Body of pancreas (tissue), 4 donors: Measurements from ENCODE around the gene TCIRG1. TPM values are rescaled to one million over a fixed set of nuclear protein-coding genes. Genes with fewer than 3 reads are reported as not detected.

Source experiments
- ATAC-seq: fragments of 150-250 bp; one replicate; pipeline ENCODE4 v1.9.1; 2016
- DNase-seq, 4 donors: peaks; one replicate each; pipeline ENCODE4 v3.0.0-alpha.2; 2019
- H3K27ac ChIP-seq, 4 donors: fragments of 200-600 bp; sonication (generic); 1 replicate in 3 of 4; 2 replicates in 1 of 4; pipeline versions ENCODE4 v1.5.1 to v1.6.1; 2016 to 2019; ENCODE audit warnings: mild to moderate bottlenecking in 1 of 4, mixed read lengths in 1 of 4, moderate library complexity in 1 of 4
- H3K27me3 ChIP-seq, 2 donors: fragments of 200-600 bp; sonication (generic); one replicate each; pipeline ENCODE4 v1.6.0; 2016; ENCODE audit warnings: mild to moderate bottlenecking in 1 of 2
- H3K36me3 ChIP-seq, 2 donors: fragments of 200-600 bp; sonication (generic); replicated peaks in 1 of 2; 2 replicates each; pipeline ENCODE4 v1.5.1; 2016; ENCODE audit warnings: low read depth in 2 of 2; ENCODE audit not compliant: insufficient read depth in 1 of 2
- H3K4me1 ChIP-seq: fragments of 200-600 bp; sonication (generic); one replicate; pipeline ENCODE4 v1.6.0; 2016
- H3K4me3 ChIP-seq, 2 donors: fragments of 200-600 bp; sonication (generic); 1 replicate in 1 of 2; 2 replicates in 1 of 2; pipeline ENCODE4 v1.5.1; 2016 to 2019
- H3K9me3 ChIP-seq, 3 donors: fragments of 200-600 bp; sonication (generic); 1 replicate in 2 of 3; 2 replicates in 1 of 3; pipeline ENCODE4 v1.5.1; 2016
- CTCF ChIP-seq, 7 experiments: fragments of 450-650 bp in 4 of 7; fragments of 200-600 bp in 3 of 7; sonication (generic) in 3 of 7; IDR thresholded peaks; one replicate each; pipeline ENCODE4 v1.5.1; 2016 to 2019; ENCODE audit warnings: antibody characterized with exemption in 7 of 7
- POLR2A ChIP-seq, 3 donors: fragments of 450-650 bp; IDR thresholded peaks; one replicate each; pipeline ENCODE4 v1.6.1; 2016; ENCODE audit warnings: antibody characterized with exemption in 3 of 3, mild to moderate bottlenecking in 2 of 3
- WGBS, 2 donors: methylation state at CpG; one replicate each; pipeline ENCODE4 v1.1.5; 2017; 5-methylcytosine and 5-hydroxymethylcytosine counted together
- intact Hi-C: fragments of 100-400 bp; cut with DNase I; formaldehyde crosslinking; loops from one replicate; pipeline ENCODE4 v1.15.1; 2023
- total RNA-seq, 2 donors: library from RNA; depleted of rRNA; stranded (reverse); fragments of >200 nt; gene quantifications; one replicate each; pipeline ENCODE4 v1.1.0, GENCODE V29; 2016

Gene TCIRG1
- total RNA-seq, 2 donors from 2014 or later = 488 to 798 TPM

DNA sequence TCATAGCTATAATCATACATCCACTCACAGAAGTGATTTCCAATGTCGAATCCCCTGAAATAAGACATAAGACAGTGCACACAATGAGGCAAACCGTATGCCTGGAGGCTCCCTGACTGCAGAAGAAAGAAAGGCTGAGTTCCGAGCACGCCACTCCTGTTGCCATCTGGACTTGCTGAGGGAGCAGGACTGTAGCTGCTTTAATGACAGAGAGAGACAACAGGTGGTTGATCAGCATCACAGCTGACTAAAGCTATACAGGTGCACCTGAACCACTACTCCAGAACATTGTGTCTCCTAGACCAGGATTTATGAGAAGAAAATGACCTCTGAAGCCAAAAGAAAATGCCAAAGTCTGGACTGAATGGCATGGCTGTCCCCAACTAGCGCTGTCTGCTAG is 27.0 kb downstream of the TCIRG1 start:
- no peaks in the 10 kb centered on the region for H3K27me3 ChIP-seq
- intact Hi-C loops = no loop called here
- no peaks in the 10 kb centered on the region for H3K9me3 ChIP-seq
- no peaks in the 10 kb centered on the region for H3K4me1 ChIP-seq
- ATAC-seq = no peak
- no peak overlapping the region for H3K27ac ChIP-seq
- H3K4me3 ChIP-seq = no peak overlapping the region
- TF ChIP-seq CTCF (IDR thresholded peaks at IDR 0.05) (no peak), POLR2A (IDR thresholded peaks at IDR 0.05) (no peak)
- DNase-seq = no peak
- peaks cover 0 to 65% of the 10 kb centered on the region in 2 donors for H3K36me3 ChIP-seq
- 79 to 87% methylated on average over 5 of the region's 5 CpGs for WGBS, 2 donors

GRCh38 chr11:68066742-68067141 is 27.9 kb downstream of the TCIRG1 start:
- TF ChIP-seq CTCF (IDR thresholded peaks at IDR 0.05) = no peak
- no peak for TF ChIP-seq POLR2A (IDR thresholded peaks at IDR 0.05)
- H3K36me3 ChIP-seq = peaks cover 0 to 62% of the 10 kb centered on the region in 2 donors
- no peaks in the 10 kb centered on the region for H3K4me1 ChIP-seq
- H3K27me3 ChIP-seq = no peaks in the 10 kb centered on the region
- no peaks in the 10 kb centered on the region for H3K9me3 ChIP-seq
- intact Hi-C loops = no loop called here
- H3K27ac ChIP-seq = no peak overlapping the region
- 84 to 94% methylated on average over 3 of the region's 3 CpGs for WGBS, 2 donors
- ATAC-seq (no peak), DNase-seq (no peak)
- H3K4me3 ChIP-seq = no peak overlapping the region

DNA sequence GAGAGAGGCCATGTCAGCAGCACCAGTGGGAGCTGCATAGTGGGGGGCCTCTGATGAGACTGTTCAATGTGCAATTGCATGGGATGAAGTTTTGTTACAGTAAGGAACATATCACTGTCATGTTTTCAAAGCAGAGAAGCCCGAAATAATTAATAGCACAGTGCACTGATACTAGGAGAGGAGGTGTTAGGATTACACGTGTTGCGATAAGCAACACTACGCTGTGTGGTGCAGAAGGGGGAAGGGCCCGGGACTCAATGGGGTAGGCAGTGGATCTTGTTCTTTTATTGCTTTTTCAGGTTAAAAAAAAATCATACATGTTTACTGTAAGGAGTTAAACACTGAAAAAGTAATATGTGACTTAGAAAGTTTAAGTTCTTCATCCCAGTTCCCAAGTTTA is 29.2 kb downstream of the TCIRG1 start:
- DNase-seq (no peak), ATAC-seq (no peak)
- 90 to 92% methylated on average over 5 of the region's 5 CpGs for WGBS, 2 donors
- Histone ChIP-seq H3K27ac (no peak overlapping the region), H3K27me3 (no peaks in the 10 kb centered on the region), H3K9me3 (no peaks in the 10 kb centered on the region), H3K36me3 (peaks cover 0 to 58% of the 10 kb centered on the region in 2 donors), H3K4me1 (no peaks in the 10 kb centered on the region), H3K4me3 (no peak overlapping the region)
- intact Hi-C loops = no loop called here
- no peak for TF ChIP-seq CTCF (IDR thresholded peaks at IDR 0.05)
- TF ChIP-seq POLR2A (IDR thresholded peaks at IDR 0.05) = no peak

- 66 to 90% methylated on average over 2 to 3 of the region's 3 CpGs for WGBS, 2 donors
These were observed 32.6 kb downstream of the TCIRG1 start for GRCh38 chr11:68071281-68072048.

More at GRCh38 chr11:68071281-68072048, 32.6 kb downstream of the TCIRG1 start:
- H3K4me1 ChIP-seq = peaks cover 6% of the 10 kb centered on the region
- H3K36me3 ChIP-seq = peaks cover 0 to 39% of the 10 kb centered on the region in 2 donors
- ATAC-seq (no peak), DNase-seq (no peak)
- no peak overlapping the region for H3K4me3 ChIP-seq
- no peaks in the 10 kb centered on the region for H3K27me3 ChIP-seq
- H3K9me3 ChIP-seq = no peaks in the 10 kb centered on the region
- H3K27ac ChIP-seq = no peak overlapping the region
- intact Hi-C loops = no loop called here
- no peak for TF ChIP-seq CTCF (IDR thresholded peaks at IDR 0.05)
